Measurements from ENCODE around the gene FZD2. TPM values are rescaled to one million over a fixed set of nuclear protein-coding genes. Genes with fewer than 3 reads are reported as not detected.

Gene FZD2
- total and polyA plus RNA-seq, 2 of the 13 experiments (the other 11 are each of a cell fraction or from before 2014, with no cell fraction given) = 0.07 to 0.13 TPM

DNA sequence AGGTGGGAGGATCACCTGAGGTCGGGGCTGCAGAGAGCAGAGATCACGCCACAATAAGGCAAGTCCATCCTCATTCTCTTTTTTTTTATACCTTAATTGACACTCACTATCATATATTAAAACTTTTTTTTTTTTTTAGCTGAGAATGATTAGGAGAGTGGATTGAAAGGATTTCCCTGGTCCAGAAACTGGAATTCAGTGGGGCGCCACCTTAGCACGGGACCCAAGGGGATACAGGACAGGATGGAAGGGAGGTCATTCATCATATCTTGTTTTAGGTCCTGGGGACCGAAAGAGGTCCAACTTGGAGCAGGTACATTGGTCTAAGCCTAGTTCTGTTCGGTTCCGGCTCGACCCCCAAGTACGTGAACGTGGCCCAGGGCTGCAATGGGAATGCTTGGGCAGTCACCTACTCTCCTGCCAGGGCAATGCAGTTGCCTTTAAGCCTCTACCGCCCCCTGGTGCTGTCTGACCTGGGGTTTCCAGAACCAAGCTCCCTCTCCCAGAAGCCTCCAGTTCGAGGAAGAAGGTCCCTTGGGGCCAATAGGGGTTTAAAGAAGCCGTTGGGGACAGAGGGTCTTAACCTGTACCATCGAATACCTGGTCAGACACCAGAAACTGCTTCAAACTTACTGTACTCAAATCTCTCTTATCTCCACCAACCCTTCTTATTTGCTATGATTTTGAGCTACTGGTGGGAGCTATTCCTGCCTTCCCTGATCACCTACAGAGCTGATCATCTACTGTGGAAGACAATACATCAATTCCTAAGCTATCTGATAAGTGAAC, 34.2 kb upstream of the FZD2 start (continued):
- TF ChIP-seq ZNF253 (CRISPR knock-in tag; IDR thresholded peaks at IDR 0.05; ENCODE audit: borderline replicate concordance) = no peak
- 0 out of 4 replicates have a peak, but pooled peaks of 1 of the 2 experiments have one; percentile 47 for TF ChIP-seq KLF16 (CRISPR knock-in tag; IDR thresholded peaks at IDR 0.05)
- no peak for TF ChIP-seq ATF7 (IDR thresholded peaks at IDR 0.05)
- TF ChIP-seq ATF7 (CRISPR knock-in tag; IDR thresholded peaks at IDR 0.05) = no peak
- TF ChIP-seq, protein P1, sequence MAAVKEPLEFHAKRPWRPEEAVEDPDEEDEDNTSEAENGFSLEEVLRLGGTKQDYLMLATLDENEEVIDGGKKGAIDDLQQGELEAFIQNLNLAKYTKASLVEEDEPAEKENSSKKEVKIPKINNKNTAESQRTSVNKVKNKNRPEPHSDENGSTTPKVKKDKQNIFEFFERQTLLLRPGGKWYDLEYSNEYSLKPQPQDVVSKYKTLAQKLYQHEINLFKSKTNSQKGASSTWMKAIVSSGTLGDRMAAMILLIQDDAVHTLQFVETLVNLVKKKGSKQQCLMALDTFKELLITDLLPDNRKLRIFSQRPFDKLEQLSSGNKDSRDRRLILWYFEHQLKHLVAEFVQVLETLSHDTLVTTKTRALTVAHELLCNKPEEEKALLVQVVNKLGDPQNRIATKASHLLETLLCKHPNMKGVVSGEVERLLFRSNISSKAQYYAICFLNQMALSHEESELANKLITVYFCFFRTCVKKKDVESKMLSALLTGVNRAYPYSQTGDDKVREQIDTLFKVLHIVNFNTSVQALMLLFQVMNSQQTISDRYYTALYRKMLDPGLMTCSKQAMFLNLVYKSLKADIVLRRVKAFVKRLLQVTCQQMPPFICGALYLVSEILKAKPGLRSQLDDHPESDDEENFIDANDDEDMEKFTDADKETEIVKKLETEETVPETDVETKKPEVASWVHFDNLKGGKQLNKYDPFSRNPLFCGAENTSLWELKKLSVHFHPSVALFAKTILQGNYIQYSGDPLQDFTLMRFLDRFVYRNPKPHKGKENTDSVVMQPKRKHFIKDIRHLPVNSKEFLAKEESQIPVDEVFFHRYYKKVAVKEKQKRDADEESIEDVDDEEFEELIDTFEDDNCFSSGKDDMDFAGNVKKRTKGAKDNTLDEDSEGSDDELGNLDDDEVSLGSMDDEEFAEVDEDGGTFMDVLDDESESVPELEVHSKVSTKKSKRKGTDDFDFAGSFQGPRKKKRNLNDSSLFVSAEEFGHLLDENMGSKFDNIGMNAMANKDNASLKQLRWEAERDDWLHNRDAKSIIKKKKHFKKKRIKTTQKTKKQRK (IDR thresholded peaks at IDR 0.05; ENCODE audit: low read length) = no peak
- no peak for TF ChIP-seq TEAD2 (CRISPR knock-in tag; IDR thresholded peaks at IDR 0.05)
- no peak for TF ChIP-seq BRD4 (CRISPR knock-in tag; IDR thresholded peaks at IDR 0.05)
- TF ChIP-seq GATAD1 (CRISPR knock-in tag; IDR thresholded peaks at IDR 0.05) = peak; percentile 78
- TF ChIP-seq SIN3B (IDR thresholded peaks at IDR 0.05; ENCODE audit: low read length) = 0 out of 2 replicates have a peak, but pooled peaks have one; percentile 45
- no peak for TF ChIP-seq NR2F6 (IDR thresholded peaks at IDR 0.05)
- no peak for TF ChIP-seq NR2F6 (CRISPR knock-in tag; IDR thresholded peaks at IDR 0.05)
- TF ChIP-seq JUNB (CRISPR knock-in tag; IDR thresholded peaks at IDR 0.05; ENCODE audit: borderline replicate concordance) = no peak
- no peak for TF ChIP-seq ZNF577 (CRISPR knock-in tag; IDR thresholded peaks at IDR 0.05; ENCODE audit: borderline replicate concordance, low read depth)
- no peak for TF ChIP-seq TBX3 (IDR thresholded peaks at IDR 0.05; ENCODE audit: borderline replicate concordance)
- no peak for TF ChIP-seq CBX1 (IDR thresholded peaks at IDR 0.05; ENCODE audit: low read depth)
- TF ChIP-seq ZNF562 (CRISPR knock-in tag; IDR thresholded peaks at IDR 0.05; ENCODE audit: borderline replicate concordance) = no peak
- TF ChIP-seq, protein P2, sequence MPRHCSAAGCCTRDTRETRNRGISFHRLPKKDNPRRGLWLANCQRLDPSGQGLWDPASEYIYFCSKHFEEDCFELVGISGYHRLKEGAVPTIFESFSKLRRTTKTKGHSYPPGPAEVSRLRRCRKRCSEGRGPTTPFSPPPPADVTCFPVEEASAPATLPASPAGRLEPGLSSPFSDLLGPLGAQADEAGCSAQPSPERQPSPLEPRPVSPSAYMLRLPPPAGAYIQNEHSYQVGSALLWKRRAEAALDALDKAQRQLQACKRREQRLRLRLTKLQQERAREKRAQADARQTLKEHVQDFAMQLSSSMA (CRISPR knock-in tag; IDR thresholded peaks at IDR 0.05) = no peak
- TF ChIP-seq, protein P3, sequence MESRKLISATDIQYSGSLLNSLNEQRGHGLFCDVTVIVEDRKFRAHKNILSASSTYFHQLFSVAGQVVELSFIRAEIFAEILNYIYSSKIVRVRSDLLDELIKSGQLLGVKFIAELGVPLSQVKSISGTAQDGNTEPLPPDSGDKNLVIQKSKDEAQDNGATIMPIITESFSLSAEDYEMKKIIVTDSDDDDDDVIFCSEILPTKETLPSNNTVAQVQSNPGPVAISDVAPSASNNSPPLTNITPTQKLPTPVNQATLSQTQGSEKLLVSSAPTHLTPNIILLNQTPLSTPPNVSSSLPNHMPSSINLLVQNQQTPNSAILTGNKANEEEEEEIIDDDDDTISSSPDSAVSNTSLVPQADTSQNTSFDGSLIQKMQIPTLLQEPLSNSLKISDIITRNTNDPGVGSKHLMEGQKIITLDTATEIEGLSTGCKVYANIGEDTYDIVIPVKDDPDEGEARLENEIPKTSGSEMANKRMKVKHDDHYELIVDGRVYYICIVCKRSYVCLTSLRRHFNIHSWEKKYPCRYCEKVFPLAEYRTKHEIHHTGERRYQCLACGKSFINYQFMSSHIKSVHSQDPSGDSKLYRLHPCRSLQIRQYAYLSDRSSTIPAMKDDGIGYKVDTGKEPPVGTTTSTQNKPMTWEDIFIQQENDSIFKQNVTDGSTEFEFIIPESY (CRISPR knock-in tag; IDR thresholded peaks at IDR 0.05) = no peak
- peak; percentile 63 for TF ChIP-seq IKZF4 (CRISPR knock-in tag; IDR thresholded peaks at IDR 0.05; ENCODE audit: borderline replicate concordance, low read depth, not compliant biosample characterization)
- no peak for TF ChIP-seq ZBTB8A (CRISPR knock-in tag; IDR thresholded peaks at IDR 0.05; ENCODE audit: borderline replicate concordance, low read depth)
- TF ChIP-seq, protein P4, sequence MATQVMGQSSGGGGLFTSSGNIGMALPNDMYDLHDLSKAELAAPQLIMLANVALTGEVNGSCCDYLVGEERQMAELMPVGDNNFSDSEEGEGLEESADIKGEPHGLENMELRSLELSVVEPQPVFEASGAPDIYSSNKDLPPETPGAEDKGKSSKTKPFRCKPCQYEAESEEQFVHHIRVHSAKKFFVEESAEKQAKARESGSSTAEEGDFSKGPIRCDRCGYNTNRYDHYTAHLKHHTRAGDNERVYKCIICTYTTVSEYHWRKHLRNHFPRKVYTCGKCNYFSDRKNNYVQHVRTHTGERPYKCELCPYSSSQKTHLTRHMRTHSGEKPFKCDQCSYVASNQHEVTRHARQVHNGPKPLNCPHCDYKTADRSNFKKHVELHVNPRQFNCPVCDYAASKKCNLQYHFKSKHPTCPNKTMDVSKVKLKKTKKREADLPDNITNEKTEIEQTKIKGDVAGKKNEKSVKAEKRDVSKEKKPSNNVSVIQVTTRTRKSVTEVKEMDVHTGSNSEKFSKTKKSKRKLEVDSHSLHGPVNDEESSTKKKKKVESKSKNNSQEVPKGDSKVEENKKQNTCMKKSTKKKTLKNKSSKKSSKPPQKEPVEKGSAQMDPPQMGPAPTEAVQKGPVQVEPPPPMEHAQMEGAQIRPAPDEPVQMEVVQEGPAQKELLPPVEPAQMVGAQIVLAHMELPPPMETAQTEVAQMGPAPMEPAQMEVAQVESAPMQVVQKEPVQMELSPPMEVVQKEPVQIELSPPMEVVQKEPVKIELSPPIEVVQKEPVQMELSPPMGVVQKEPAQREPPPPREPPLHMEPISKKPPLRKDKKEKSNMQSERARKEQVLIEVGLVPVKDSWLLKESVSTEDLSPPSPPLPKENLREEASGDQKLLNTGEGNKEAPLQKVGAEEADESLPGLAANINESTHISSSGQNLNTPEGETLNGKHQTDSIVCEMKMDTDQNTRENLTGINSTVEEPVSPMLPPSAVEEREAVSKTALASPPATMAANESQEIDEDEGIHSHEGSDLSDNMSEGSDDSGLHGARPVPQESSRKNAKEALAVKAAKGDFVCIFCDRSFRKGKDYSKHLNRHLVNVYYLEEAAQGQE (IDR thresholded peaks at IDR 0.05; ENCODE audit: borderline replicate concordance in 1 of 2, low read depth in 1 of 2, low read length in 2 of 2) = no peak
